GM12878 (cell line): ENCODE data around the gene NLE1. TPM values are rescaled to one million over a fixed set of nuclear protein-coding genes. Genes with fewer than 3 reads are reported as not detected.

Experiments
- BACH1 ChIP-seq: fragments of 450-650 bp; IDR thresholded peaks from 2 replicates; pipeline ENCODE4 v1.6.1; 2017; ENCODE audit warnings: mild to moderate bottlenecking, borderline replicate concordance
- EGR1 ChIP-seq, 2 experiments: IDR thresholded peaks; 1 replicate in 1 of 2; 2 replicates in 1 of 2; pipeline ENCODE4 v1.6.1; 2011 to 2012; ENCODE audit warnings: low read depth in 2 of 2, low read length in 2 of 2, borderline replicate concordance in 1 of 2, mild to moderate bottlenecking in 1 of 2, moderate library complexity in 1 of 2
- KLF5 ChIP-seq: fragments of 450-650 bp; IDR thresholded peaks from 2 replicates; pipeline ENCODE4 v1.6.1; 2014; ENCODE audit warnings: mild to moderate bottlenecking; ENCODE audit not compliant: partially characterized antibody
- LARP7 ChIP-seq: fragments of 450-650 bp; IDR thresholded peaks from 2 replicates; pipeline ENCODE4 v1.6.1; 2017; ENCODE audit warnings: mild to moderate bottlenecking
- NR2C1 ChIP-seq: fragments of 450-650 bp; IDR thresholded peaks from 2 replicates; pipeline ENCODE4 v1.6.1; 2017; ENCODE audit warnings: antibody characterized with exemption, mild to moderate bottlenecking, moderate library complexity
- POLR2A ChIP-seq: IDR thresholded peaks from 2 replicates; pipeline ENCODE4 v1.6.1; 2011; ENCODE audit warnings: low read depth, mild to moderate bottlenecking, low read length
- POLR2AphosphoS5 ChIP-seq: IDR thresholded peaks from 2 replicates; pipeline ENCODE4 v1.6.1; 2011; ENCODE audit warnings: mild to moderate bottlenecking, low read length, inconsistent platforms
- RAD21 ChIP-seq: IDR thresholded peaks from 2 replicates; pipeline ENCODE4 v1.6.1; 2011; ENCODE audit warnings: mild to moderate bottlenecking, low read depth, low read length, moderate library complexity; ENCODE audit not compliant: insufficient read depth
- RUNX3 ChIP-seq: IDR thresholded peaks from 2 replicates; pipeline ENCODE4 v1.6.1; 2012; ENCODE audit warnings: low read length, inconsistent platforms
- SMC3 ChIP-seq: IDR thresholded peaks from 2 replicates; pipeline ENCODE4 v1.6.1; 2011; ENCODE audit warnings: low read length, improper control_type of control experiment, borderline replicate concordance
- ZNF24 ChIP-seq: fragments of 450-650 bp; IDR thresholded peaks from 2 replicates; pipeline ENCODE4 v1.6.1; 2017; ENCODE audit warnings: antibody characterized with exemption, mild to moderate bottlenecking
- ZSCAN29 ChIP-seq: fragments of 450-650 bp; IDR thresholded peaks from 2 replicates; pipeline ENCODE4 v1.6.1; 2017; ENCODE audit warnings: mild to moderate bottlenecking, moderate library complexity
- polyA plus RNA-seq, 11 experiments: library from polyadenylated mRNA; depleted of rRNA in 4 of 11; unstranded in 6 of 11; stranded (reverse) in 5 of 11; fragments of >200 nt; fragmentation: Nextera tagmentation in 4 of 11; fragmentation: Illumina TruSeq in 1 of 11; extraction: Ambion mirVana in 4 of 11; extraction: Trizol in 1 of 11; gene quantifications; 1 replicate in 1 of 11; 2 replicates in 10 of 11; pipeline versions ENCODE4 v1.2.1 to v1.2.3, GENCODE V29; 2011 to 2016; ENCODE audit warnings: inconsistent platforms in 2 of 11, missing spikeins in 2 of 11, low read depth in 1 of 11
- total RNA-seq, 4 experiments: library from RNA; depleted of rRNA in 3 of 4; stranded (reverse); fragments of >200 nt in 3 of 4; fragmentation: Illumina TruSeq in 1 of 4; extraction: Trizol in 1 of 4; gene quantifications; 2 replicates each; pipeline versions ENCODE4 v1.2.1 to v1.2.3, GENCODE V29; 2013 to 2021
- TF ChIP-seq, protein P1 (sequence below): fragments of 450-650 bp; IDR thresholded peaks from 2 replicates; pipeline ENCODE4 v1.6.1; 2016; ENCODE audit warnings: mild to moderate bottlenecking
- TF ChIP-seq, protein P2 (sequence below): IDR thresholded peaks from 2 replicates; pipeline ENCODE4 v1.6.1; 2012; ENCODE audit warnings: improper control_type of control experiment, low read depth, low read length; ENCODE audit not compliant: insufficient replicate concordance
- TF ChIP-seq, protein P3 (sequence below), 3 experiments: IDR thresholded peaks in 2 of 3; conservative IDR thresholded peaks in 1 of 3; 2 replicates each; pipeline ENCODE4 v1.5.1; 2011; ENCODE audit warnings: low read depth in 3 of 3, low read length in 3 of 3, mild to moderate bottlenecking in 3 of 3, control low read depth in 2 of 3, moderate library complexity in 2 of 3, inconsistent platforms in 1 of 3, mixed read lengths in 1 of 3; ENCODE audit not compliant: control insufficient read depth in 2 of 3, insufficient read depth in 1 of 3; ENCODE audit errors: extremely low read depth in 1 of 3
- TF ChIP-seq, protein P4 (sequence below): IDR thresholded peaks from 2 replicates; pipeline ENCODE4 v1.6.1; 2011; ENCODE audit warnings: low read depth, low read length, improper control_type of control experiment, borderline replicate concordance

The NLE1 gene
- total and polyA plus RNA-seq, 10 of the 15 experiments (the other 5 are each of a cell fraction or from before 2014, with no cell fraction given): 2.4 to 33.5 (median 17.6) TPM

DNA sequence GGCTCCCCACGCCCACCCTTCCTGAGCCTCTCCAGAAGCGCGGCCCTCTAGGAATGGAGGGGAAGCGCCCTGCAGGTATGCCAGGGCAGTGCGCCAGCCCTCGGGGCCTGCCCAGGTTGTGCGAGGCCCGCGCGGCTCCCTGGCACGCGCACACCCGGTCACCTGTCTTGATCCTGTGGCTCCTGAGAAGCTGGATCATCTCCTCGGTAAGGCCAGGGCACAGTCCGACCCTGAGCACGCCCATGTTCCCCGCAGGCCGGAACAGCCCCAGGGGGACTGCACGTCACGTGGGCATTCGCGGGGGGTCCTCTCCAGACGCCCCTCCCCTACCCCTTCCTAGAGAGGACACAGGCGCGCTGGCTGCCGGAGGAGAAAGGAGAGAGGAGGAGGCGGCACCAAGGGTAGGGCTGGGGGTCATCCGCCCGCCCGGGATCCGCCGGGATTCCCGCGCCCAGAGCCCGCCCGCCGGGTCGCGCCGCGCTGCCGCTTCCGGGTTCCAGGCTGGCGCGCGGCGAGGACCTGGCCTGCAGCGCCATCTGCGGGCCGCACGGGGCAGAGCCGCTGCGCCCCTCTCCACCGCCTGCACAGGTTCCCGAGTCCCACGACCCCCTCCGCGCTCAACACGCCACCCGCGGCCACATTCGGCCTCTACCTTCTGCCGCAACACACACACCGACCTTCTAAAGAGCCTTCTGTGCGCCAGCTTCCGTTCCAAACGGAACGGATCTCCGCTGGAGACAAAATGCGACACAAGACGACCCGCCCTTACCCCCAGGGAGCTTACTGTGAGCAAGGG lies 22.5 kb downstream of the NLE1 start, which contains the start of gene RAD51D (continued):
- TF ChIP-seq, protein P1, sequence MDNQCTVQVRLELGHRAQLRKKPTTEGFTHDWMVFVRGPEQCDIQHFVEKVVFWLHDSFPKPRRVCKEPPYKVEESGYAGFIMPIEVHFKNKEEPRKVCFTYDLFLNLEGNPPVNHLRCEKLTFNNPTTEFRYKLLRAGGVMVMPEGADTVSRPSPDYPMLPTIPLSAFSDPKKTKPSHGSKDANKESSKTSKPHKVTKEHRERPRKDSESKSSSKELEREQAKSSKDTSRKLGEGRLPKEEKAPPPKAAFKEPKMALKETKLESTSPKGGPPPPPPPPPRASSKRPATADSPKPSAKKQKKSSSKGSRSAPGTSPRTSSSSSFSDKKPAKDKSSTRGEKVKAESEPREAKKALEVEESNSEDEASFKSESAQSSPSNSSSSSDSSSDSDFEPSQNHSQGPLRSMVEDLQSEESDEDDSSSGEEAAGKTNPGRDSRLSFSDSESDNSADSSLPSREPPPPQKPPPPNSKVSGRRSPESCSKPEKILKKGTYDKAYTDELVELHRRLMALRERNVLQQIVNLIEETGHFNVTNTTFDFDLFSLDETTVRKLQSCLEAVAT: no peak
- TF ChIP-seq KLF5 (peak; percentile 66), EGR1 (IDR thresholded peaks at IDR 0.05; ENCODE audit: borderline replicate concordance in 1 of 2, low read depth in 2 of 2, low read length in 2 of 2) (peak in 1 of 2 experiments; percentile 43; a peak in 1 of 3 replicates), SMC3 (peak; percentile 88), BACH1 (peak; percentile 54; the same call in 1 of the 2 replicates), ZNF24 (peak; percentile 77), POLR2A (peak; percentile 84), POLR2AphosphoS5 (peak; percentile 61; the same call in 1 of the 2 replicates), NR2C1 (peak; percentile 46), RAD21 (peak; percentile 83), ZSCAN29 (peak; percentile 76; the same call in 1 of the 2 replicates), RUNX3 (peak; percentile 32; the same call in 1 of the 2 replicates), LARP7 (peak; percentile 89)
- TF ChIP-seq, protein P2, sequence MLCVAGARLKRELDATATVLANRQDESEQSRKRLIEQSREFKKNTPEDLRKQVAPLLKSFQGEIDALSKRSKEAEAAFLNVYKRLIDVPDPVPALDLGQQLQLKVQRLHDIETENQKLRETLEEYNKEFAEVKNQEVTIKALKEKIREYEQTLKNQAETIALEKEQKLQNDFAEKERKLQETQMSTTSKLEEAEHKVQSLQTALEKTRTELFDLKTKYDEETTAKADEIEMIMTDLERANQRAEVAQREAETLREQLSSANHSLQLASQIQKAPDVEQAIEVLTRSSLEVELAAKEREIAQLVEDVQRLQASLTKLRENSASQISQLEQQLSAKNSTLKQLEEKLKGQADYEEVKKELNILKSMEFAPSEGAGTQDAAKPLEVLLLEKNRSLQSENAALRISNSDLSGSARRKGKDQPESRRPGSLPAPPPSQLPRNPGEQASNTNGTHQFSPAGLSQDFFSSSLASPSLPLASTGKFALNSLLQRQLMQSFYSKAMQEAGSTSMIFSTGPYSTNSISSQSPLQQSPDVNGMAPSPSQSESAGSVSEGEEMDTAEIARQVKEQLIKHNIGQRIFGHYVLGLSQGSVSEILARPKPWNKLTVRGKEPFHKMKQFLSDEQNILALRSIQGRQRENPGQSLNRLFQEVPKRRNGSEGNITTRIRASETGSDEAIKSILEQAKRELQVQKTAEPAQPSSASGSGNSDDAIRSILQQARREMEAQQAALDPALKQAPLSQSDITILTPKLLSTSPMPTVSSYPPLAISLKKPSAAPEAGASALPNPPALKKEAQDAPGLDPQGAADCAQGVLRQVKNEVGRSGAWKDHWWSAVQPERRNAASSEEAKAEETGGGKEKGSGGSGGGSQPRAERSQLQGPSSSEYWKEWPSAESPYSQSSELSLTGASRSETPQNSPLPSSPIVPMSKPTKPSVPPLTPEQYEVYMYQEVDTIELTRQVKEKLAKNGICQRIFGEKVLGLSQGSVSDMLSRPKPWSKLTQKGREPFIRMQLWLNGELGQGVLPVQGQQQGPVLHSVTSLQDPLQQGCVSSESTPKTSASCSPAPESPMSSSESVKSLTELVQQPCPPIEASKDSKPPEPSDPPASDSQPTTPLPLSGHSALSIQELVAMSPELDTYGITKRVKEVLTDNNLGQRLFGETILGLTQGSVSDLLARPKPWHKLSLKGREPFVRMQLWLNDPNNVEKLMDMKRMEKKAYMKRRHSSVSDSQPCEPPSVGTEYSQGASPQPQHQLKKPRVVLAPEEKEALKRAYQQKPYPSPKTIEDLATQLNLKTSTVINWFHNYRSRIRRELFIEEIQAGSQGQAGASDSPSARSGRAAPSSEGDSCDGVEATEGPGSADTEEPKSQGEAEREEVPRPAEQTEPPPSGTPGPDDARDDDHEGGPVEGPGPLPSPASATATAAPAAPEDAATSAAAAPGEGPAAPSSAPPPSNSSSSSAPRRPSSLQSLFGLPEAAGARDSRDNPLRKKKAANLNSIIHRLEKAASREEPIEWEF: no peak
- TF ChIP-seq, protein P3, sequence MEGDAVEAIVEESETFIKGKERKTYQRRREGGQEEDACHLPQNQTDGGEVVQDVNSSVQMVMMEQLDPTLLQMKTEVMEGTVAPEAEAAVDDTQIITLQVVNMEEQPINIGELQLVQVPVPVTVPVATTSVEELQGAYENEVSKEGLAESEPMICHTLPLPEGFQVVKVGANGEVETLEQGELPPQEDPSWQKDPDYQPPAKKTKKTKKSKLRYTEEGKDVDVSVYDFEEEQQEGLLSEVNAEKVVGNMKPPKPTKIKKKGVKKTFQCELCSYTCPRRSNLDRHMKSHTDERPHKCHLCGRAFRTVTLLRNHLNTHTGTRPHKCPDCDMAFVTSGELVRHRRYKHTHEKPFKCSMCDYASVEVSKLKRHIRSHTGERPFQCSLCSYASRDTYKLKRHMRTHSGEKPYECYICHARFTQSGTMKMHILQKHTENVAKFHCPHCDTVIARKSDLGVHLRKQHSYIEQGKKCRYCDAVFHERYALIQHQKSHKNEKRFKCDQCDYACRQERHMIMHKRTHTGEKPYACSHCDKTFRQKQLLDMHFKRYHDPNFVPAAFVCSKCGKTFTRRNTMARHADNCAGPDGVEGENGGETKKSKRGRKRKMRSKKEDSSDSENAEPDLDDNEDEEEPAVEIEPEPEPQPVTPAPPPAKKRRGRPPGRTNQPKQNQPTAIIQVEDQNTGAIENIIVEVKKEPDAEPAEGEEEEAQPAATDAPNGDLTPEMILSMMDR (IDR thresholded peaks at IDR 0.05 in 2 of 3, conservative IDR thresholded peaks at IDR 0.05 in 1 of 3; ENCODE audit: control insufficient read depth in 2 of 3, extremely low read depth in 1 of 3, insufficient read depth in 1 of 3, low read depth in 3 of 3, low read length in 3 of 3): peak; percentile 81 to 95 (median 92); a peak in 5 of 6 replicates
- TF ChIP-seq, protein P4, sequence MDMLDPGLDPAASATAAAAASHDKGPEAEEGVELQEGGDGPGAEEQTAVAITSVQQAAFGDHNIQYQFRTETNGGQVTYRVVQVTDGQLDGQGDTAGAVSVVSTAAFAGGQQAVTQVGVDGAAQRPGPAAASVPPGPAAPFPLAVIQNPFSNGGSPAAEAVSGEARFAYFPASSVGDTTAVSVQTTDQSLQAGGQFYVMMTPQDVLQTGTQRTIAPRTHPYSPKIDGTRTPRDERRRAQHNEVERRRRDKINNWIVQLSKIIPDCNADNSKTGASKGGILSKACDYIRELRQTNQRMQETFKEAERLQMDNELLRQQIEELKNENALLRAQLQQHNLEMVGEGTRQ: peak; percentile 70
